Right lung (tissue), 5 donors: ENCODE measurements around the gene RRAS. TPM values are rescaled to one million over a fixed set of nuclear protein-coding genes. Genes with fewer than 3 reads are reported as not detected.
A peak's percentile ranks its signal among the peaks of the same experiment; 100 is the strongest.

Experiments used
- DNase-seq, 2 donors: peaks; one replicate each; pipeline ENCODE4 v3.0.0-alpha.2; 2013
- polyA plus RNA-seq, 5 donors: library from polyadenylated mRNA; unstranded; fragments of 120-200 nt; gene quantifications; one replicate each; pipeline versions ENCODE4 v1.2.1 to v1.2.3, GENCODE V29; 2013; ENCODE audit warnings: inconsistent platforms in 1 of 5, low replicate concordance in 1 of 5; ENCODE audit not compliant: insufficient read length in 5 of 5, insufficient read depth in 1 of 5

Gene RRAS
- polyA plus RNA-seq, 5 donors = 20.3 to 39.5 (median 24.7) TPM

DNA sequence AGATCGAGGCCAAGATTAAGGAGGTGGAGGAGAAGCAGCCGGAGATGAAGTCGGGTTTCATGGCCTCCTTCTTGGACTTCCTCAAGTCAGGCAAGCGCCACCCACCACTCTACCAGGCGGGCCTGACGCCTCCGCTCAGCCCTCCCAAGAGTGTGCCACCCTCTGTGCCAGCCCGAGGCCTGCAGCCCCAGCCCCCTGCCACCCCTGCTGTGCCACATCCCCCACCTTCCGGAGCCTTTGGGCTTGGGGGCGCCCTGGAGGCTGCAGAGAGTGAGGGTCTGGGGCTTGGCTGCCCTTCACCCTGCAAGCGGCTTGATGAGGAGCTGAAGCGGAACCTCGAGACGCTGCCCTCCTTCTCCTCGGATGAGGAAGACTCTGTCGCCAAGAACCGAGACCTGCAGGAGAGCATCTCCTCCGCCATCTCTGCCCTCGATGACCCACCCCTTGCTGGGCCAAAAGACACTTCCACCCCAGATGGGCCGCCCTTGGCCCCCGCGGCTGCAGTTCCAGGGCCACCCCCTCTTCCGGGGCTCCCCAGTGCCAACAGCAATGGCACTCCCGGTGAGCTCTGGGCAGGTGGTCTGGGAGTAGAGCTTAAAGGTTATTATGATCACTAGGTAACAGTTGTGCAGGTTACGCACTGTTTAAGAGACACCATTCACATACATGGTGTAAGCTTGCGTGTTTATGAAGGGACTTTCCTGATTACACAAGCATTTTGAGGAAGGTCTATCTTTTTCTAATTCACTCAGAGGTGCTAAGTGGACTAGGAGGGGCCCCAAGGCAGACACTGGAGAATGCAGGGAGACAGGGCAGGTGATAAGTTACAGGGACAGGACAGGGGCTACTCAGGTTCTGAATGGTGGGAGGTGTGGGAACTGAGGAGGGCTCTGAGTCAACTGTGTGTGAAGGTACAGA is 40.3 kb downstream of the RRAS start:
- no peak for DNase-seq

DNA sequence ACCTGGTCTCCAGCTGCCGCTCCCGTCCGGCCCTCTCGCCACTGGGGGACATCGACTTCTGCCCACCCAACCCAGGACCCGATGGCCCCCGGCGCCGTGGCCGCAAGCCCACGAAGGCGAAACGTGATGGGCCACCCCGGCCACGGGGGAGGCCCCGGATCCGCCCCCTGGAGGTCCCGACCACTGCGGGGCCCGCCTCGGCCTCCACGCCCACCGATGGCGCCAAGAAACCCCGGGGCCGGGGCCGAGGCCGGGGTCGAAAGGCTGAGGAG is 42.3 kb downstream of the RRAS start:
- DNase-seq = no peak

DNA sequence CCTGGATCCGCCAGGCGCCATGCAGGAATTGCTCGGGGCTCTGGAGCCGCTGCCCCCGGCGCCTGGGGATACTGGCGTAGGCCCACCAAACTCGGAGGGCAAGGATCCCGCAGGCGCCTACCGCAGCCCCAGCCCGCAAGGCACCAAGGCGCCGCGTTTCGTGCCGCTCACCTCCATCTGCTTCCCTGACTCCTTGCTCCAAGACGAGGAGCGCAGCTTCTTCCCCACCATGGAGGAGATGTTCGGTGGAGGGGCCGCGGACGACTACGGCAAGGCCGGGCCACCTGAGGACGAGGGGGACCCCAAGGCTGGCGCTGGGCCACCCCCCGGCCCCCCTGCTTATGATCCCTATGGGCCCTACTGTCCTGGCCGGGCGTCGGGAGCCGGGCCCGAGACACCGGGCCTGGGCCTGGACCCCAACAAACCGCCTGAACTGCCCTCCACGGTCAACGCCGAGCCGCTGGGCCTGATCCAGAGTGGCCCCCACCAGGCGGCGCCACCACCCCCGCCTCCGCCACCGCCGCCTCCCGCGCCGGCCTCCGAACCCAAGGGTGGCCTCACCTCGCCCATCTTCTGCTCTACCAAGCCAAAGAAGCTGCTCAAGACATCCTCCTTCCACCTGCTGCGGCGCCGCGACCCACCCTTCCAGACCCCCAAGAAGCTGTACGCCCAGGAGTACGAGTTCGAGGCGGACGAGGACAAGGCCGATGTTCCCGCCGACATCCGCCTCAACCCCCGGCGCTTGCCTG is 42.8 kb downstream of the RRAS start:
- DNase-seq = no peak

GRCh38 chr19:49596407-49596806 is 43.5 kb downstream of the RRAS start:
- DNase-seq = no peak

DNA sequence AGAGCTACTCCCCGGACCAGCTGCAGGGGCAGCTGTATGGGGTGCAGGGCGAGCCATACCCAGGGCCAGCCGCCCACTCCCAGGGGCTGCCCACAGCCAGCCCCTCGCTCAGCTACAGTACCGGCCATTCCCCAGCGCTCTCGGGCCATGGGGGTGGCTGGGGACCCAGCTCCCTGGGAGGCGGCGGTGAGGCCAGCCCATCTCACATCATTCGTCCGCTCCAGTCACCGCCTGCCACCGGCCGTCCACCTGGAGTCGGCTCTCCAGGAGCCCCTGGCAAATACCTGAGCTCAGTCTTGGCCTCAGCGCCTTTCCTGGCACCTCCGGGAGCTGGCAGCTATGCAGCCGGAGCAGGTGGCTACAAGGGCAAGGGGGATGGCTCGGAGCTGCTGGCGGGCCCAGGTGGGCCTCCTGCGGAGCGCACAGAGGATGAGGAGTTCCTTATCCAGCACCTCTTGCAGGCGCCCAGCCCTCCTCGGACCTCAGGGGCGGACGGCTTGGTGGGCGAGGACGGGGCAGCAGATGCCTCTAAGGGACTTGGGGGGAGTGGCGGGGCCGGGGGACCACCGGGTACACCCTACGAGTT is 44.0 kb downstream of the RRAS start:
- no peak for DNase-seq

DNA sequence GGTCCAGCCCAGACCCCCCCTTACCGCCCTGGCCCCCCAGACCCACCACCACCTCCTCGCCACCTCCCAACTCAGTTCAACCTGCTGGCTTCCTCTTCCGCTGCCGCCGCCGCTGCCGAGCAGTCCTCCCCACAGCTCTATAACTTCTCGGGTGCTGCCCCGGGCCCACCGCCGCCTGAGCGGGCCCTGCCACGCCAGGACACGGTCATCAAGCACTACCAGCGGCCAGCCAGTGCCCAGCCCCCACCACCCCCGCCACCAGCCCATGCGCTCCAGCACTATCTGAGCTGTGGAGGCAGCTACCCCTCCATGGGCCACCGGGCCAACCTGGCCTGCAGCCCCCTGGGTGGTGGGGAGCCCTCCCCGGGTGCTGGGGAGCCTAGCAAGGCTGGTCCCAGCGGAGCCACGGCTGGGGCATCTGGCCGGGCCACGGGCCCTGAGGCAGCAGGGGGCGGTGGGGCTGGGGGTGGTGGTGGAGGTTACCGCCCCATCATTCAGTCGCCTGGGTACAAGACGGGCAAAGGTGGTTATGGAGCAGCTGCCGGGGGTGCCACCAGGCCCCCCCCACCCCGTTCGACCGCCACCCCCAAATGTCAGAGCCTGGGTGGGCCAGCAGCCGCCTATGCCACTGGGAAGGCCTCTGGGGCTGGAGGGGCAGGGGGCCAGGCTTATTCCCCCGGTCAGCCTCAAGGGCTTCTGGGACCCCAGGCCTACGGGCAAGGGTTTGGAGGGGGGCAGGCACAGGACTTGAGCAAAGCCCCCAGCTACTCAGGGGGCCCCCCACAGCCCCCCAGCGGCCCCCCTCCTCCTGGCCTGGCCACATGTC is 44.7 kb downstream of the RRAS start:
- no peak for DNase-seq

DNA sequence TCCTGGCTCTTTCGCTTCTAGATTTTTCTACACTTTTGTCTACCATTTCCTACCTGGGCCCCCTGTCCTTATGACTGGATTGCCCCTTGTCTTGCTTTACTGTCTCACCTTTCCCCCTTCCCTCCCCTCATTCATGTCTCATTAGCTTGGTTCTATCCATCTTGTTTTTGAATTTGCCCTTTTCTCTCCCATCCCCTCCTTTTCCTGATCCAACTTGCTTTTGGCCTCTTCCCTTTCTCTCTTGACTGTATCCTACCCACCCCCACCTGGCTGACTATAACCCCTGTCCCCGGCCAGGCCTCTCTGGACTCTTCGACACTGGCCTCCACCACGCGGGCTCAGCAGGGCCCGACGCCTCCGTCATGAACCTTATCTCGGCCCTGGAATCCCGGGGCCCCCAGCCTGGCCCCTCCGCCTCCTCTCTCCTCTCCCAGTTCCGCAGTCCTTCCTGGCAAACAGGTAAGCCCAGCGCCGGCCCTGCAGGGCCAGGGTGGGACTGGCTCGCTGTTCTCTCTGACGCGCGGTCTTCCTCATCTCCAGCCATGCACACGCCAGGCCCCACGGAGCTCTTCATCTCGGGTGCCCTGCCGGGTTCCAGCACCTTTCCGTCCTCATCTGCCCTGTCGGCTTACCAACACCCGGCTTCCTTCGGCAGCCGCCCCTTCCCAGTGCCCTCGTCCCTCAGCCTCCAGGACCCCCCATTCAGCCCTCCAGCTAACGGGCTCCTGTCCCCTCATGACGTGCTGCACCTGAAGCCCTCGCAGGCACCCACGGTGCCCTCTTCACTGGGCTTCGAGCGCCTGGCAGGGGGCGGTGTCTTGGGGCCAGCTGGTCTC is 45.6 kb downstream of the RRAS start:
- no peak for DNase-seq

GRCh38 chr19:49593233-49594113 is 46.5 kb downstream of the RRAS start:
- peak; percentile 85 to 87 for DNase-seq

- DNase-seq = no peak
Measured at GRCh38 chr19:49592486-49593232, 47.3 kb downstream of the RRAS start.

GRCh38 chr19:49591731-49592485 is 48.0 kb downstream of the RRAS start:
- no peak for DNase-seq

GRCh38 chr19:49590971-49591730 is 48.8 kb downstream of the RRAS start, which contains the start of gene PRR12:
TSS of gene PRR12 (plus strand) at chr19:49591182. CDS start at chr19:49591655, 473 bp downstream.
- DNase-seq = peak; percentile 73

DNA sequence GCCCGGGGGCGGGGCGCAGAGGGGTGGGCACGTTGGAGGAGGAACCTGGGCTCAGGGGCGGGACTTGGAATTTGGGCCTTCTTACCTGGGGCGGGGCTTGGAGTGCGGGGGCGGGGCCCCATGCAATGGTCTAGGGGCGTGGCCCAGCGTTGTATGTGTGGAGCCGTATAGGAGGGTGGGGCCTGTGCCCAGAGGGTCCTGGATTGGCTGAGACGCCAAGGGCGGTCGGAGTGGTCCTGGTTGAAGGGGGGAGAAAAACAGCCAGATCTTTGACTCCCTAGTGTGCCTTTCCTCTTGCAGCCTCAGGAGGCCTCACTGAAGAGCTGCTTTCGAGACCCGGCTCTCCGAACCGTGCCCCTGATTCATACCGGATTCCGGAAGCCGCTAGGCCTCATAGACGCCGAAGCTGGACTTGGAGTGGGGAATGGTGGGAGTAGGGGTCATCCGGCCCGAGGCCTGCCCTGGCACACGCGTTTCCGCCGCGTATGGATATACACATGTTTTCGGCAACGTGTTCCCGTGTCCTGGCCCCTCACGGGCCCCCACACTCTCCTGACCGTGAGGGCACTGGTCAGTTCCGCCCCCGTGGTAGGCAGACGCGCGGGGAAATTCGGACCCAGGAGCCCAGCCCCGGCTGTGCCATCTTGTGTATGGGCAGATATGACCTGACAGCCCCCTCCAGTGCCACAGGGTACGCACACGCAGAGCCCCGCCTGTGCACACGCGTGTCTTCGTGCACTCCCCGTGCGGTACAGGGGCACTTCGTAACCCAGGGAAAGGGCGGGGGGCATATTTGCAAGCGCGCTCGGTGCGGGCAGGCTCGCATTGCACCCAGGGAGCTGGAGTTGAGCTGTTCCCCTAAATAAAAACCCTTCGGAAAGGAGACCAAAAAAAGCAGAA is 49.6 kb downstream of the RRAS start:
- peak; percentile 93 to 94 for DNase-seq

GRCh38 chr19:49589502-49589905 is 50.4 kb downstream of the RRAS start:
- no peak for DNase-seq

DNA sequence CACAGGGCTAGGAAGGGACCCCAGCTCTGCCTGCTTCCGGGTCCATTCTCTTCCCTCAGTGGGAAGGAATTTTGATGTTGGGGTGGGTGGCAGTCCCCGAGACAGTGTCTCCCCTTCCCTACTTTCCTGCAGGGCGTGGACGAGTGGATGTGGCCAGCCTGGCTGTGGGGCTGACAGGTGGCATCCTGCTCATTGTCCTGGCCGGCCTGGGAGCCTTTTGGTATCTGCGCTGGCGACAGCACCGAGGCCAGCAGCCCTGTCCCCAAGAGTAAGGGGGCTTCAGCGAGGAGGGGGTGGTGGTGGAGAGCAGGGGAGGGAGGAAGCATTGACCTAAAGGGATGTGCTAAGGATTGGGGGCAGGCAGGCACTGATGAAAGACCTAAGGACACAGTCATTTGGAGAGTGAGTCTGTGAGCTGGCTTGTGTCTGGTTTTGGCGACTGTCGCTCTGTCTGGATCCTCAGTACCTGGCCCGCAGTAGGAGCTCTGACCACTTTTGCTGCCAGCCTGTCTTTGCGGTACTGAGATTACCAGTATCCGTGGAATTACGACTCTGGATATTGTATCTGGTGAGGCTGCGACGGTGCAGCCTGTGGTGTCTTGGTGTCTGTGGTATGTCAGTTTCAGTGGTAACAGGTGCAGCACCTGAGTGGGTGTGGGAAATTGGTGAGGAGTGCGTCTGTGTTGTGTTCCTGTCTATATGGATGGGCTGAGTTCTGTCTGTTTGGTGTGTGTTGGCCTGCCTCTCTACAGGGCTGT is 51.4 kb downstream of the RRAS start:
- DNase-seq = no peak

GRCh38 chr19:49587227-49587626 is 52.7 kb downstream of the RRAS start:
- DNase-seq = no peak
